ENCODE measurements around the gene ABI3BP. TPM values are rescaled to one million over a fixed set of nuclear protein-coding genes. Genes with fewer than 3 reads are reported as not detected.

The ABI3BP gene
- total and polyA plus RNA-seq, 4 donors, result 1.9 to 4.2 (median 2.4) TPM

DNA sequence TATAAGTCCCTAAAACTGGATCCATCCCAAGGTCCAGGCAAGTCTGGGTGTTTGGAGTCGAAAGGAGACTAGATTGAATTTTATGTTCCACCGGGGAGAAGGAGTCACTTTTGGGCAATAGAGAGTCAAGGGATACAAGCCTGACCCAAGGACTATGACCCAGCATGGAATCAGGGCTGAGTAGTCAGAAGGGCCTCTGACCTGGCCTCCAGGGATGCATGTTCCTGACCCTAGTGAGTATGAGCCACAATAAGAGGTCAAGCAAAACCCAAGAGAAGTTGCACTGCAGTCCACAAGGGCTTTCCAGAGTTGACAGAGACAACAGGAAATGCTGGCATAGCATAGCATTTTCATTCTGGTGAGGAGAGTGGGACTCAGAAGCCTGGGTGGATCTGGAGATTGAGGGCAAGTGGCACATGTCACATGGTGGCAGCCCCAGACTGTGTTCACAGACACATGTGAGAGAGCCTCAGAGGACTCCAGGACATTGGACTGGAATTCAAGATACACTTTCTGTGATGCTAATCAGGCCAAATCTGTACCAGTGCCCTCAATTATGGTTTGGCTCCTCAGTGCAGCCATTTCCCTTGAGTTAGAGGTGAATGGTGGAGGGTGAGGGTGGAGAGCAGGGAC lies 217.0 kb downstream of the ABI3BP start:
- Histone ChIP-seq H3K9ac (ENCODE audit: low read depth in 1 of 2, low read length in 2 of 2) (no peak overlapping the region), H3K4me1 (ENCODE audit: control insufficient read depth in 4 of 4, insufficient read depth in 4 of 4, low read length in 3 of 4) (no peaks in the 10 kb centered on the region), H3K27ac (ENCODE audit: low read depth in 1 of 2, low read length in 2 of 2) (no peak overlapping the region), H3K9me3 (ENCODE audit: control insufficient read depth in 4 of 4, low read length in 3 of 4) (no peaks in the 10 kb centered on the region), H3K27me3 (ENCODE audit: control insufficient read depth in 4 of 4, insufficient read depth in 4 of 4, low read length in 3 of 4) (no peaks in the 10 kb centered on the region), H3K36me3 (ENCODE audit: control insufficient read depth in 4 of 4, insufficient read depth in 3 of 4, low read depth in 1 of 4, low read length in 3 of 4) (no peaks in the 10 kb centered on the region), H3K4me3 (ENCODE audit: low read depth in 1 of 3, low read length in 3 of 3) (no peak overlapping the region)
- TF ChIP-seq CTCF (IDR thresholded peaks at IDR 0.05; ENCODE audit: low read depth, low read length, missing input control), result no peak
- no peak for TF ChIP-seq HNF4G (IDR thresholded peaks at IDR 0.05)
- TF ChIP-seq NR2F2 (IDR thresholded peaks at IDR 0.05), result no peak
- TF ChIP-seq TAF1 (conservative IDR thresholded peaks at IDR 0.05), result no peak
- no peak for TF ChIP-seq FOXA2 (IDR thresholded peaks at IDR 0.05)
- no peak for TF ChIP-seq YY1 (IDR thresholded peaks at IDR 0.05)
- no peak for TF ChIP-seq EGR1 (IDR thresholded peaks at IDR 0.05; ENCODE audit: low read depth in 2 of 2)
- no peak for TF ChIP-seq MAX (IDR thresholded peaks at IDR 0.05)
- TF ChIP-seq JUND (IDR thresholded peaks at IDR 0.05), result no peak
- TF ChIP-seq REST (IDR thresholded peaks at IDR 0.05), result no peak
- TF ChIP-seq GABPA (IDR thresholded peaks at IDR 0.05 in 1 of 2, conservative IDR thresholded peaks at IDR 0.05 in 1 of 2), result no peak
- no peak for TF ChIP-seq SP1 (IDR thresholded peaks at IDR 0.05)
- TF ChIP-seq, protein P1, sequence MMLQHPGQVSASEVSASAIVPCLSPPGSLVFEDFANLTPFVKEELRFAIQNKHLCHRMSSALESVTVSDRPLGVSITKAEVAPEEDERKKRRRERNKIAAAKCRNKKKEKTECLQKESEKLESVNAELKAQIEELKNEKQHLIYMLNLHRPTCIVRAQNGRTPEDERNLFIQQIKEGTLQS (IDR thresholded peaks at IDR 0.05), result no peak
- TF ChIP-seq RAD21 (IDR thresholded peaks at IDR 0.05), result no peak
- no peak for TF ChIP-seq ZBTB33 (IDR thresholded peaks at IDR 0.05)
- WGBS, result 96% methylated on average over 2 of the region's 2 CpGs
- no peak for DNase-seq (ENCODE audit: low spot score)

- Histone ChIP-seq H3K4me3 (ENCODE audit: low read depth in 1 of 3, low read length in 3 of 3) (no peak overlapping the region), H3K9ac (ENCODE audit: low read depth in 1 of 2, low read length in 2 of 2) (no peak overlapping the region), H3K36me3 (ENCODE audit: control insufficient read depth in 4 of 4, insufficient read depth in 3 of 4, low read depth in 1 of 4, low read length in 3 of 4) (no peaks in the 10 kb centered on the region), H3K9me3 (ENCODE audit: control insufficient read depth in 4 of 4, low read length in 3 of 4) (no peaks in the 10 kb centered on the region), H3K27ac (ENCODE audit: low read depth in 1 of 2, low read length in 2 of 2) (no peak overlapping the region), H3K27me3 (ENCODE audit: control insufficient read depth in 4 of 4, insufficient read depth in 4 of 4, low read length in 3 of 4) (no peaks in the 10 kb centered on the region), H3K4me1 (ENCODE audit: control insufficient read depth in 4 of 4, insufficient read depth in 4 of 4, low read length in 3 of 4) (no peaks in the 10 kb centered on the region)
- no peak for DNase-seq (ENCODE audit: low spot score)
- no peak for TF ChIP-seq RAD21 (IDR thresholded peaks at IDR 0.05)
- TF ChIP-seq ZBTB33 (IDR thresholded peaks at IDR 0.05), result no peak
- TF ChIP-seq TAF1 (conservative IDR thresholded peaks at IDR 0.05), result no peak
- TF ChIP-seq CTCF (IDR thresholded peaks at IDR 0.05; ENCODE audit: low read depth, low read length, missing input control), result no peak
- TF ChIP-seq, protein P1 (IDR thresholded peaks at IDR 0.05), result no peak
- TF ChIP-seq FOXA1 (IDR thresholded peaks at IDR 0.05), result no peak
- TF ChIP-seq HNF4A (conservative IDR thresholded peaks at IDR 0.05), result no peak
- TF ChIP-seq MAX (IDR thresholded peaks at IDR 0.05), result no peak
- no peak for TF ChIP-seq GABPA (IDR thresholded peaks at IDR 0.05 in 1 of 2, conservative IDR thresholded peaks at IDR 0.05 in 1 of 2)
- TF ChIP-seq FOXA2 (IDR thresholded peaks at IDR 0.05), result no peak
- no peak for TF ChIP-seq YY1 (IDR thresholded peaks at IDR 0.05)
- TF ChIP-seq JUND (IDR thresholded peaks at IDR 0.05), result no peak
- no peak for TF ChIP-seq HNF4G (IDR thresholded peaks at IDR 0.05)
- no peak for TF ChIP-seq NR2F2 (IDR thresholded peaks at IDR 0.05)
- no peak for TF ChIP-seq EGR1 (IDR thresholded peaks at IDR 0.05; ENCODE audit: low read depth in 2 of 2)
Observed at GRCh38 chr3:100775669-100776068, 217.6 kb downstream of the ABI3BP start.
